Endometrial microvascular endothelial cells (primary cell): Measurements from ENCODE around the gene TLR9. TPM values are rescaled to one million over a fixed set of nuclear protein-coding genes. Genes with fewer than 3 reads are reported as not detected.

Experiments
- in situ Hi-C: cut with HindIII; loops from 2 replicates; pipeline ENCODE4 v1.10.0; 2017; ENCODE audit warnings: low sequenced_read_pairs, low pct_unique_long_range_greater_than_20kb; ENCODE audit errors: inconsistent ontology term
- total RNA-seq: library from RNA; depleted of rRNA; stranded (reverse); fragments of >200 nt; gene quantifications from one replicate; pipeline ENCODE4 v1.2.3, GENCODE V29; 2015; ENCODE audit errors: inconsistent ontology term

TLR9 gene
- total RNA-seq, 1 donor from 2014 or later = not detected

- in situ Hi-C loops = no loop called here
Observed at GRCh38 chr3:52202384-52203077, 22.9 kb downstream of the TLR9 start.

DNA sequence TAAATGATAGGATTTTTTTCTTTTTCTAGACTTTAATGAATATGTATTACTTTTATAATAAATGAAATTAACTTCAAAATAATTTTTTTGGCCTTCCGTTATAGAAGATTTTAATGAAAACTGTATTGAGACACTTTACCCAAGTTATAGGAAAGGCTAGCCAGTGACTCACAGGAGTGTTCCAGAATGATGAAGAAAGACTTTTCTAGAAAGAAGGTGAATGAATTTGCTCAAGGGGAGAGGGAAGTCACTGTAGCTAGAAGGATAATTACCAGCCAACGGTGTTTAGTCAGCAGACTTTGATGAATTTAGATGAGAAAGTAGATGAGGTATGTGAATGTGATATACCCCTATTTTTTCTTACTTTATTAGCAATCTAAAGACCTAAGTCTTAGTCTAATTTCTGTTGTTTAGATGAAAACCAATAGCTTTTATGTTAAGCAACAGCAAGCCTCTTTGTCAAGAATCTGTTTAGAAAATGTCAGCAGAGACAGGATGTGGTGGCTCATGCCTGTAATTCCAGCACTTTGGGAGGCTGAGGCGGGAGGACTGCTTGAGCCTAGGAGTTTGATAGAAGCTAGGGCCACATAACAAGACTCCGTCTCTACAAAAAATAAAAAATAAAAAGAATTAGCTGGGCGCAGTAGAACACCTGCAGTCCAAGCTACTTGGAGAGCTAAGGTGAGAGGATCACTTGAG lies 24.3 kb downstream of the TLR9 start:
- in situ Hi-C loops = no loop called here

GRCh38 chr3:52198643-52199608 lies 26.5 kb downstream of the TLR9 start:
- in situ Hi-C loops = no loop called here

- in situ Hi-C loops = no loop called here
Observed at GRCh38 chr3:52197842-52198625, 27.4 kb downstream of the TLR9 start, which contains the start of gene ALAS1. Gene ALAS1 (plus strand): TSS chr3:52198160. CDS start chr3:52199242, 1,082 bp downstream.

DNA sequence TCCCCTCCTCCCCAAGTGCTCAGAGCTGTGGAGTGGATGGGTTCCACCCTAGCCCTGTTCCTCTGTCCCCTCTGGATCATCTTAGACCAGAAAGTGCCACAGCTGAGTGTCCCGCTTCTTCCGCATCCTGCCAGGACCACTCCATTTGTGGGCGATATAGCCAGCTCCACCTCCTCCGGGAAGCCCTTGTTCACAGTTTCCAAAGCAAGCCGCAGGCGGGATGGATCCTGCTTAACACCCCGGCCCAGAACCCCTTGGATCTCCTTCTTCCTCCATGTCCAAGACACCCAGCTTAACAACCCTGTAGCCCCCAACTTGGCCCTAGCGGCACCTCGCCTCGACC lies 28.0 kb downstream of the TLR9 start:
- in situ Hi-C loops = no loop called here

DNA sequence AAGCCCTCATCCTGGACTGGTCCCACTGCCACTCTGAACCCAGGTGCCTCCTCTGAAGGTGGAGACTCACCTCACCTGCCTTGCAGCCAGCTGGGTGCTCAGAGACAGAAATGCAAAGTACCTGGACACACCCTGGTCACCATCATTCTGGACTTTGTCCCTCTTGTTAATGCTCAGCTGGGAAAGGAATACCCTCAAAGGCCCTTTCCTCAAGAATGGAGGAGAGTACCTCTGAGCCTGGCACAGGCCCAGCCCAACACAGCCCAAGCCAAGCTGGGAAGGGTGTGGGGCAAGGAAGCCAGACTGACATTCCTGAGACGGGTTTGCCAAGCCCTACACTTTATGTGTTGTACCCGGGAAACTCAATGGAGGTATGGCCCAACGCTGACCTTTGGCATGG lies 28.5 kb downstream of the TLR9 start:
- in situ Hi-C loops = no loop called here

DNA sequence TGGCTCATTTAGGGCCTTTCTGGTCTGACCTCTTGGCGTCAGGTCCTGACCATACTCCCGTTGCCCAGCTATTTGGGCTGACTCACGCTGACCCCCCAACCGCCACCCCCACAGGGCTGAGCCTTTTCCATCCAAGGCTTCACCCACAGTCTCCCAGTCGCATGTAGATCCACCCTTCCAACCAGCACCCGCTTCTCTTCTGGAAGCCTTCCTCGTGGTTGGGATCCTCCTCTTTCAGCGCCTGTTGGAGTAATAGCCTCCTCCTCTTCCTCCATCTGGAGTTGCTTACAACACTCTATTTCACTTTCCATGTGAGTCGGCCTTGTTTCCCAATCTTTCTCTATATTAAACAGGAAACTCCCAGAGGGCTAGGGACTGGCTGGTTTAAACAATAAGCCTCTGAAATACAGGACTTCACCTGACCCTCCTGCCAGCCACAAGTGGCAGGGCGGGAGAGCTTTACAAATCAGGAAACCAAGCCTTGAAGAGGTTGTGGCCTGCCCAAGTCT lies 29.6 kb downstream of the TLR9 start:
- in situ Hi-C loops = no loop called here

DNA sequence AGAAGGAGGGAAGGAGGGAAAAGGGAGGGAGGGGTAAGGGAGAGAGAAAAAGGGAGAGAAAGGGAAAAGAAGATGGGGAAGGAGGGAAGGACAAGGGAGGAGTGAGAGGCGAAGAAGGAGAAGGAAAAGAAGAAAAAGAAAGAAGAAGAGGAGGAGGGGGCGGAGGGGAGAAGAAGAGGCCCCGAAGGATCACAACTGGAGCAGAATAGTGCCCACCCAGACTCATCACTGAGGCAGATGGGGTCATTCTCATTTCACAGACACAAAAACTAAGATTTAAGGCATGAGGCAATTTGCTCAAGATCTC lies 30.2 kb downstream of the TLR9 start:
- in situ Hi-C loops = no loop called here

GRCh38 chr3:52194485-52195290 lies 30.8 kb downstream of the TLR9 start:
- in situ Hi-C loops = no loop called here

- in situ Hi-C loops = no loop called here
Observed at GRCh38 chr3:52193065-52193464, 32.4 kb downstream of the TLR9 start.

- in situ Hi-C loops = no loop called here
Observed at GRCh38 chr3:52191663-52192062, 33.8 kb downstream of the TLR9 start.

DNA sequence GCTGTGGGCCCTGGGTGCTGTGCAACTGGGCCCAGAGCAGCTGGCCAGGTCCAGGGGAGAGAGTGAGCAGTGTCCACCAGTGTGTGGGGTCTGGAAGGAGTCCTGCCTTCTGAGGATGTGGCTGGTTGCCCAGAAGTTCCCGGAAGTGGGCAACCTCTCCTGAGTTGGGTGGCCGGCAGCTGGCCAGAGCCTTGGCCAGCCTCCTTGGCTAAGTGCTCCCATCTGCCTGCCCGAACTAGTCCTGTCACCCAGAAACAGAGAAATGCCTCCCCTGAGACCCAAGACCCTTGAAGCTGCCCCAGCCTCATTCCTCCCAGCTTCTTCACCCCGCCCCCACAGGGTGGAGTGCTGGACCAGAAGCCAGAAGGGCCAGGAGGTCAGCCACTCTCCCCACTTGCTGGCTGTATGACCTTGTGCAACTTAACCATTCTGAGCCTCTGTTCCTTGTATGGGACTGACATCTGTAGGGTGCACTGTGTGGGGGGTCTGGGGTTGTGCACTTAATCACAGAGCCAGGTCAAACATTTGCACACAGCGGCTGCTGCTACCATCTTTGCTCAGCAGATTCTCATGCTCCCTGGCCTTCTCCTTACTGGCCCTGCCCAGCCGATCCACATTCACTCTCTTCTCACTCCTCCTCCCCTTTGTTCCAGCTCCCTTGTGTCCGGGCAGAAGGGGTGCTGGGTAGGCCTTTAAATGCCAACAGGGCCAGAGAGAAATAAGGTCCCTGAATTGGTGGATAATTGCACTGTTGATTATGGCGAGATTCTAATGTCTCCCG lies 35.0 kb downstream of the TLR9 start:
- in situ Hi-C loops = no loop called here

GRCh38 chr3:52188556-52188955 lies 36.9 kb downstream of the TLR9 start:
- in situ Hi-C loops = no loop called here

DNA sequence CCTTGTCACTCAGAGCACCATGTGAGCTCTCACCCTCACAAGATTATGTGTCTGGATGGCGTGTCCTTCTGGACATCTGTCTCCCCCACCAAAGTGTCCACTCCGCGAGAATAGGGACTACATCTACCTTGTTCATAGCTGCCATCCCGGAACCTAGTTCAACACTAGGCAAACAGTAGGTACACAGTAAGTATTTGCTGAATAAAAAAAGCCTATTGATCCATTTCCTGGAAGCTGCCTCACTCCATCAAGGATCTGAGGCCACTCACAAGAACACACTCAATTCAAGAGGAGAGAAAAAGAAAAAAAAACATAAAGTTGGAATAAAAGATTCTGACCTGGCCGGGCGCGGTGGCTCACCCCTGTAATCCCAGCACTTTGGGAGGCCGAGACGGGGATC lies 38.7 kb downstream of the TLR9 start:
- in situ Hi-C loops = no loop called here

DNA sequence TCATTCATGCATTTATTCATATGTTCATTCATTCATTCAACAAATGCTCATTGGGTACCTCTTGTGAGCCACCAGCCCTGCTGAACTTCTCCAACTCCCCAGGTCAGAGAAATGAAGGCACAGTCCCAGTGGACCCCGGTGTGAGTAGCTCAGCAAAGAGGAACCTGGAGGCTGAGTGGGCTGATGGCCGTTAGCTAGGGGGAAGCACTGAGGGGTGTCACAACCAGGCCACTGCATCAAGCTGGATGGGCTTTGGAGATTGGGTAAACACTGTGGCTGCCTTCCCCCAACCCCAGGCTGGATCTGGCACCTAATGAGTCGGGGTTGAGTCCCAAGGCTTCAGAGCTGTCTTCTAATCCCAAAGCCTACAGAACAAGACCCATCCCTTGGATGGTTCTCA lies 39.6 kb downstream of the TLR9 start:
- in situ Hi-C loops = no loop called here

GRCh38 chr3:52185311-52185710 lies 40.1 kb downstream of the TLR9 start:
- in situ Hi-C loops = no loop called here

DNA sequence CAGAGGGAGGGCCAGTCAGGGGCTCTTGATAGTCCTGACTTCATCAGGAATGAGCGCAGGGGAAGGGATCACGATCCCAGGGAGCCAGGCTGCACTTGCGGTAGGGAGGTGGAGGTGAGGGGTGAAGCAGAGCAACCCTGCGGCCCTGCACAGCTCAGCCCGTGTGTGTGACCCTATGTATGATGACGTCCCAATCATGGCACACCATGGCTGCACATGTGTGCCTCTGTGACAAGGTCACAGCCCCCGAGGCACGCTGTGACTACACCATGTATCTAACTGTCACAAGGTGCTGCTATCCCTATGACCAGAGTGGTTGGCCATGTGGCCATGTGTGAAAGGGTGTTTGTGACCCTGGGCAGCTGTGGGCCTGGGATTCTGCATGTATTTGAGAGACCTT lies 40.8 kb downstream of the TLR9 start:
- in situ Hi-C loops = no loop called here
